Measurements from ENCODE around the gene DOCK10.

DNA sequence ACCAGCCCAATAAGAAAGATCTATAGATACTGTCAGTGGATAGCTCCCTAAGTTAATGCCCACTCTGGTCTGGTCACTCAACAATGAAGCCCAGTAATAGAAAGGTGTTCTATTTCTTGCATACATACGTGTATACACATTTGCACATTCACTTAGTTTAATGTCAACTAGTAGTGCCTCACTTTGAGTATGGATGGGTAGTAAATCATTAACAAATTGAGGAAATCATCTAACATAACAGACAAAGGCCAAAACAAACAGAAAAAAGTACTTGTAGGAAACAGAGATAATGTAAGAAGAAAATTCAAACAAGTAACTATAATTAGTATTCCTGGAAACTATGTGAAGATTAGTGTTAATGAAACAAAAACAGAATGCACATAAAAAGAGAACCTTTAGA, 312.8 kb downstream of the DOCK10 start:
- no peak for TF ChIP-seq ZFP30 (CRISPR knock-in tag; IDR thresholded peaks at IDR 0.05)
- no peak for TF ChIP-seq TOX (CRISPR knock-in tag; IDR thresholded peaks at IDR 0.05; ENCODE audit: borderline replicate concordance)
- TF ChIP-seq CSDC2 (CRISPR knock-in tag; IDR thresholded peaks at IDR 0.05), result no peak
- no peak for TF ChIP-seq OSR1 (CRISPR knock-in tag; IDR thresholded peaks at IDR 0.05)
- no peak for TF ChIP-seq RARB (CRISPR knock-in tag; IDR thresholded peaks at IDR 0.05)
- no peak for TF ChIP-seq ZC3H10 (CRISPR knock-in tag; IDR thresholded peaks at IDR 0.05)
- no peak for TF ChIP-seq ZNF565 (CRISPR knock-in tag; conservative IDR thresholded peaks at IDR 0.05; ENCODE audit: low read depth)
- TF ChIP-seq BACH2 (CRISPR knock-in tag; IDR thresholded peaks at IDR 0.05; ENCODE audit: borderline replicate concordance), result no peak
- TF ChIP-seq PATZ1 (CRISPR knock-in tag; IDR thresholded peaks at IDR 0.05; ENCODE audit: borderline replicate concordance), result no peak
- TF ChIP-seq SNAI2 (CRISPR knock-in tag; IDR thresholded peaks at IDR 0.05), result no peak
- TF ChIP-seq GLIS3 (CRISPR knock-in tag; IDR thresholded peaks at IDR 0.05), result no peak
- no peak for TF ChIP-seq ISL1 (CRISPR knock-in tag; IDR thresholded peaks at IDR 0.05)
- TF ChIP-seq CSRNP3 (CRISPR knock-in tag; IDR thresholded peaks at IDR 0.05), result no peak
